GM21423 (cell line): ENCODE data around the gene RALGAPB.

Experiments
- ATAC-seq: cut with Tn5 transposase; IDR thresholded peaks from one replicate; pipeline ENCODE4 v1.9.1; 2021; ENCODE audit warnings: mild to moderate bottlenecking, moderate library complexity; ENCODE audit not compliant: unreplicated experiment

The RALGAPB gene

DNA sequence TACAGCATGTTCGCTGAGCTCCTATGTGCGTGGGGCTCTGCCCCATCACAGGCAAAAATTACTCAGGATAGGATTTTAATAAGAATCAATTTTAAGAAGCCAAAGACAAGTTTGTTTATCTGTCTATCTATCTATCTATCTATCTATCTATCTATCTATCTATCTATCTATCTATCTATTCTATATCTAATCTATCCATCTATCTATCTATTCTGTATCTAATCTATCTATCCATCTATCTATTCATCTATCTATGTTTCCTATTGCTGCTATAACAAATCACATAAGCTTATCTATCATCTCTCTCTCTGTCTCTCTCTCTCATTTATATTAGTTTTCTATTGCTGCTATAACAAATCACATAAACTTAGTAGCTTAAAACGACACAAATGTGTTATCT, 130.6 kb downstream of the RALGAPB start:
- ATAC-seq, result no peak

DNA sequence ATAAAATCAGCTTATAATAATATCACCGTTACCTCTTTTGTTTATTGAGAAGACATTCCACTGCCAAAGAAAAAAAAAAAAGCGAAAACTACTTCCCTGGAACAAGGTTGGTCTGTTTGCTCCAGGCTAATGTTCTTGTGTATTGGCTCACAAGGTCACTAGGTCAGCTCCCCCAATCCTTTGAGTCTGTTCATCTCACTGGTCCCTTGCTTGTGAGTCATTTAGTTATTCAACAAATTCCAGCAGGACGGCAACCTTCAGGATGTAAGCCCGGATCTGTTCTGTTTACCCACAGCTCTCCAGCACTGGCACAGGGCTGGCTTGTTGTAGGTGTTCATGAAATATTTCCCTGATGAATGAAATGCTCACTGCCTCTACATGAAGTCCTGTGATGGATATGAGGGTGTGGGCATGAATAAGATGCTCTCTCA, 132.2 kb downstream of the RALGAPB start:
- ATAC-seq, result no peak

DNA sequence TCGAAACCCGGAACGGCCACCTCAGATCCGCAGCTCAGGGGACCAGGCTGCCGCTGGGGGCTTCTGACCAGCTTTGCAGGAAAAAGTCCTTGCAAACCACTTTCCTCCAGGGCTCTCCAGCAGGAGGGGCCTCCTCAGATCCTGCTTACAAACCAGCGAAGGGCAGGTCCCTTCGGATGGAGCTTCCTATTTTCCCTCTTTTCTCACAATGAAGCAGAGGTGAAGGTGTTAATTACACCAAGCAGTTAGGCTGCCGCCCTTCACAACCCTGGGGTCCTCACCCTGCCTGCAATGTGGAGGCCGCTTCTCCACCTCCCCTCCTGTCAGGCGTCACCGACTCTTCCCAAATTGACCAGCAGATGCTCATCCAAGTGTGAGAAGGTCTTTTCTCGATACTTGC, 134.7 kb downstream of the RALGAPB start:
- ATAC-seq, result no peak

DNA sequence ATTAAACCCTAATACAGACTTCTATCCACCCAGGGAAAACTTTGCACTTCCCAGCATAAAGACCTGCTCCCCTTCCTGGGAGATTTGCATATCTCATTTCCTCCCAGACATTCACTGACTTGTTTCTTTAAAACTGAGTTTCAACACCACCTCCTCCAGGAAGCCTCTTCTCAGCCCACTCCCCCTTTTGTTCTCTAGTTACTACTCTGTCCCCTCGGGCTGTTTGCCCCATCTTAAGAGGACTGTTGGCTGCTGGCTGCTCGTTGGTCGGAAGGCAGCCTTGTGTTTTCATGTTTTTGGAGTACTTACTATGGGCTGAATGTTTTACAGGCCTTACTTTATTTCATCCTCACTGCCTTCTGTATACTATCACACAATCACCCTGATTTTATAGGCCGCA, 135.5 kb downstream of the RALGAPB start:
- ATAC-seq, result no peak

DNA sequence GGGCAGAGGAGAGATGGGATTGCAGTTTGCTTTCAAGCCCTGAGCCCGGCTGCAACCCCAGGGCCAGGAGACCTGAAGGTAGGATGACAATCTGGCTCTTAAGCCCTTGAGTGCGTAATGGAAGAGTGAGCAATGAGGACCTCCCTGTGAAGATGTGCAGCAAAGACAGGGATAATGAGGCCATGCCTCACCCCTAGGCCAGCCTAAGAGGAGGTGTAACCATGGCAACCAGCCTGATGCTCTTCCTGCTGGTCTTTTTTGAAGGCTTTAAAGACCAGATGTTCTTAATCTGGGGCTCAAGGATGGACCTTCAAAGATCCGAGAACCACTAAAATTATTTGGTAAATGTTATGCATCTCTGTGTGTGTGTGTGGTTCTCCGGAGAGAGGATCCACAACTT, 137.2 kb downstream of the RALGAPB start:
- ATAC-seq, result no peak

DNA sequence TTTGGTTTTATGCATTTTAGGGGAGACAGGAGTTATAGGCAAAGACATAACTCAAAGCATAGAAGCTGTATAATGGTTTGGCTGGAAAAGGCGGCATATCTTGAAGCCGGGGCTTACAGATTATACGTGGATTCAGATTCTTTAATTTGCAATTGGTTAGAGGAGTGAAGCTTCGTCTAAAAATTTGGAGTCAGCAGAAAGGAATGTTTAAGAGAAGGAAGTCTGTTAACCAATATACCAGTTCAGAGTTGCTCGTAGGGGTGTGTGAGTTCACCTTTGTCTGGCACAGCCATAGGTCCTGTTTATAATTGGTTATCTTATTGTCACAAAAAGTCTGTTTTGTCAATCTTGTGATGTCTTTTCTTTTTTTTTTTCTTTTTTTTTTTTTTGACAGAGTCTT, 137.9 kb downstream of the RALGAPB start:
- ATAC-seq, result no peak

DNA sequence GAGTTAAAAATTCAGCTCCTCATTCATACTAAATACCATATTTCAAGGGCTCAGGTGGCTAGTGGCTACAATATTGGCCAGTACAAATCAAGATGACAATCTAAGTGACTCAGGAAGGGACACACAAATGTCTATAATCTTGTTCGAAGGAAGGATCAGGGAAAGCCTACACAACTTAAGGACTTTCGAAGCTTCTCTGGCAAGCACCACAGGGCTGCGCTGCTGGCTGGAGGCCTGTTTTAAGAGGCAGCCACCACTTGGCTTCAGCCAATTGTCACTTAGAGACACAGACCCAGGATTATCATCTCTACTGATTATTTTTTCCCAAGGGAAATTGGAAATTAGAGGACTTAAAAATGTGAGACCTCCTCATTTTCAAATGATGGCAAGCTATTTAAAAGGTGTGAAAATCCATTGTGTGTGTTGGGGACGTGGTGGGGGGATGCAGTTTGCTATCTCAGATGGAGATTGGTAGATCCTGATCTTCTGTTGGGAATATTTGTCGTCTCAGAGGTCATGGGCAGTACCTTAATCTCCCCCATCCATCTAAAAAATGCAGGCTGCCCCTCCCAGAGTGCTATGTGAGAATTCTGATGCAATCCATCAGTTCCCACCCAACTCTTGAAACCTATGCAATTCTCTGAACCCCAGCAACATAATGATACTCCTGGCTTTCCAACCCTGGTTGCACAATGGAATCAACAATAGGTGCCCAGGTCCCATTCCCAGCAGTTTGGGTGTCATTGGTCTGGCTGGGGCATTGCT, 140.3 kb downstream of the RALGAPB start:
- no peak for ATAC-seq

DNA sequence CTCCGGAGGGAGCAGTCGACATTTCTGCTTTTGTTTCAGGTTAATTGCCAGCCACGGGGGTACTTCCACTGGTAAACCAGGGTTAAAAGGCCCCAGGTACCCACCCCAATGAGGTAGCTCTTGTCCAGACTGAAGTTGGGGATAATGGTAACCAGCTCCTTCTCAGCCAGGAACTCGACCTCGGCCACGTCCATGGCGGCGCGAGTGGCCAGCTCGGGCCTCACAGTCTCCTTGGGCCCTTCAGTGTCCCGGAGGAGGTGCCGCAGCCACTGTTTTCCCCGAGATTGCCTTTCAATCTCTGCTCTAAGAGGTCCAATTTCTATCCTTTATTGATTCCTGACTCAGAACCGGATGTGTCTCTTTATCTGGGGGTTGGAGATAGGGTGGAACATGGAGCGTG, 142.6 kb downstream of the RALGAPB start:
- ATAC-seq, result no peak

DNA sequence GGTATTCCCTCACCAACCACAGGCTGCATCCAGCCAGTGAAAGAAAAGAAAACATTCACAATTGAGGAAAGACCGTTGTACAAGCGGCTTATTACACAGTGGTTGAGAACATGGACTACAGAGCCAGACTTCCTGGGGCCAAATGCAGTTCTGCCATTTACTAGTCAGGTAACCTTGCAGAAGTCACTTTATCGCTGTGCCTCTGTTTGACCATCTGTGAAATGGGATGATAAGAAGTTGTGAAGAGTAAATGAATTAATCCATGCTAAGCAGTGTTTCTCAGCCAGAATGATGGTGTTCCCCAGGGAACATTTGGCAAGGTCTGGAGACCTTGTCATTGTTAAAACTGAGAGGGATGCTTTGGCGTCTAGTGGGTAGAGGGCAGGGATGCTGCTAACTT, 143.8 kb downstream of the RALGAPB start:
- ATAC-seq, result no peak

DNA sequence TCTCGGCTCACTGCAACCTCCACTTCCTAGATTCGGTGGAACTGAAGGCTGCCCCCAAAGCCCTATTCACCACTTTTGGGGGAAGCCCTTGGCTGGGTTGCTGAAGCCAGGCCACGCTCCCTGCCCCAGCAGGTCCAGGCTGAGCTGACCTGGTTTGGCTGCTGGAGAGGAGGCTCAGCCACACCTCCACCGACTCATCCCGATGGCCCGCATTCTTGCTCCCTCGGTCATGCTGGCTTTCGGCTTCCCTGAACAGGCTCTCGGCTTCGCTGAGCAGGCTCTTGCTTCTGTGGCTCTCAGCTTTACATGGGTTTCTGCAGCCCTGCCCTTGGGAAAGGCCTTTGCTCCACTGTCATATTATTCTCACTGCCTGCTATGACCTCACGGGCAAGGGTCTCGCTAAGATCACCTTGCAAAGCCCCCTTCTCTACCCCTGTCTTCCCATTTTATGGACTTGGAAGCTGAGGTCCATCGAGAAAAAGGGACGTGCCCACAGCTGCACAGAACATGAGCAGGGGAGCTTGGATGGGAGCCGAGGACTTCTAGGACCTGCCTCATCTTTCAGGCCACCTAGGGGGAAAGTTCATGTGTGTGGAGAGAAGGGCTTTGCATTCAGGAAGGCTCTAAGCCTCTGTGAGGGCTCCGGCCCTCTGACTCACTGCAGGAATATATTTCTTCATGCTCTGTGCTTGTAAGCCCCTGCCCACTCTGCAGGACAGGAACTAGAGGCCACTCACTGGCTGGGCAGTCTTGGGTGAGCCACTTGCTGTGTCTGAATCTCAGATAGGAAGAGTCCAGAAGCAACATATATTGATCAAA, 144.6 kb downstream of the RALGAPB start:
- no peak for ATAC-seq

DNA sequence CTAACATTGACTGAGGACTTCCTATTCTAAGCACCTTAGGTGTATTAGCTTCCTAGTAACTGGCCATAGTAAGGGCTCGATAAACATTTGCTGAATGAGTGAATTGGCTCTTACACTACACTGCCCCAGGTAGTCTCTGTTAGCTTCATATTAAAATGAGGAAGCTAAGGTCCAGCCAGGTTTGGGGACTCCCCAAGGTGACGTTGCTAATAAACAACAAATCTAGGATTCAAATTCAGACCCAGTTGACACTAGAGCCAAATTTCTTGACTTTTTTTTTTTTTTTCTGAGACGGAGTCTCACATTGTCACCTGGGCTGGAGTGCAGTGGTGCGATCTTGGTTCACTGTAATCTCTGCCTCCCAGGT, 145.2 kb downstream of the RALGAPB start:
- no peak for ATAC-seq

DNA sequence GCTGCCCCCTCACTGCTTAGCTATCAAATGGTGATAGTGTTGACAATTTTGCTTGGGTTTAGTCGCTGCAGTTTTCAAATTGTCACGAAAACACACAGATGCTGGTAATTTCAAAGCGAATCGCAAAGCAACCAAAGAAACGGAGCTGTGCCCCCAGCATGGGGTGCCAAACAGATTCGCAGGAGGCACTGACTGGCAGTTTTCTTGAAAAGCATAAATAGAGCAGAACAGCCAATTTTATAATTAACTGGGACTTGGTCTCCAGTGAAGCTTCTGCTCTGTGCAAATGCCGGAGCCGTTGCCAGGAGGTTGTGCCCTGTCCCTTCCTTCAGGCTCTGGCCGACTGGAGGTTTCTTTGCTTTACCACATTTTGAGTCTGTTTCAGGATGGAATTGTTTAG, 147.8 kb downstream of the RALGAPB start:
- ATAC-seq, result no peak

DNA sequence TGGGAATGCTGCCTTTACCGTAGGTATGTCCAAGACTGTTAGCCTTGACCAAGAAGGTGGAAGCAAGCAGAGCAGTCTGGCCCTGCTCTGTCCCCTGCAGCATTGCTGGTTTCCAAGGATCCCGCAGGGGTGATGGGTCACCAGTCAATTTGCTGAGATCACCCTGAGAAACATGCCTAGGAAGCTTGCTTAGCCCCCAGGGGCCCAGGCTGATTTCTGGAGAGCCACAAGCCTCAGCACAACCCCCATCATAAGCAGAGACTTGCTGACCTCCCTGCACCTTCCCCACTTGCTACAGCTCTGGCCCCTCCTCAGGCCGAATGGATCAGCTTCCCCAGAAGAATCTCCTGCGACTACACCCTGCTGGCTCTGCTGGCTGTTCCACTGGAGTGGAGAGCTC, 150.4 kb downstream of the RALGAPB start:
- ATAC-seq, result no peak

DNA sequence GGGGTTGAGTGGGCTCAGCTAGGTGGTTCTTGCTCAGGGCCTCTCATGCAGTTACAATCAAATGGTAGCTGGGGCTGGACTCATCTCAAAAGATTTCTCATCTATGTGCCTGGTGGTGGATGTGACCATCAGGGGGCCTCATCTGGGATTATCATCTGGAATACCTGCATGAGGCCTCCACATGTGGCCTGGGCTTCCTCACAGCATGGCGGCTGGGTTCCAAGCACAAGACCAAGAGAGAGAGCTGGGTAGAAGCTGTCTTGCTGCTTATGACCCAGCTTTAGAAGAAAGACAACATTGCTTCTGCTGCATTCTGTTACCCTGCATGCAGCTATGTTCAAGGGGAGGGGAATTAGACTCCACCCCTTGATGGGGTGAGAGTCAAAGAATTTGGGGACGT, 151.4 kb downstream of the RALGAPB start:
- ATAC-seq, result no peak

DNA sequence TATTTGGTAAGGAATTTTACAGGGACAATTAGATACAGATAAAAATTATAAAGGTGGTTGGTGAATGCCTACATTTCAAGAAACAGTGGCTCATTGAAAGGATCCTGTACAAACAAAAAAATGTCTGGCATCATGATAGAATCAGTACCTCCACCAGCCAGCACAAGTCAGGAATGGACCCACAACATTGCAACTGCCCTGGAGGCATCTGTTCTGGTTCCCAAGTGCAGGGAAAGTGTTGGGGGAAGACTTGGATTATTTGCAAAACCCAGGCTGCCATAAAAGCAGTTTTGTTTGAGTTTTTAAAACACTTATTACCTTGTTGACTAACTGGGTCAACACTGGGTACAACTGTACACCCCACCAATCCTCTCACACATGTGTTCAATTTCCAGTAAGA, 153.3 kb downstream of the RALGAPB start:
- ATAC-seq, result no peak

DNA sequence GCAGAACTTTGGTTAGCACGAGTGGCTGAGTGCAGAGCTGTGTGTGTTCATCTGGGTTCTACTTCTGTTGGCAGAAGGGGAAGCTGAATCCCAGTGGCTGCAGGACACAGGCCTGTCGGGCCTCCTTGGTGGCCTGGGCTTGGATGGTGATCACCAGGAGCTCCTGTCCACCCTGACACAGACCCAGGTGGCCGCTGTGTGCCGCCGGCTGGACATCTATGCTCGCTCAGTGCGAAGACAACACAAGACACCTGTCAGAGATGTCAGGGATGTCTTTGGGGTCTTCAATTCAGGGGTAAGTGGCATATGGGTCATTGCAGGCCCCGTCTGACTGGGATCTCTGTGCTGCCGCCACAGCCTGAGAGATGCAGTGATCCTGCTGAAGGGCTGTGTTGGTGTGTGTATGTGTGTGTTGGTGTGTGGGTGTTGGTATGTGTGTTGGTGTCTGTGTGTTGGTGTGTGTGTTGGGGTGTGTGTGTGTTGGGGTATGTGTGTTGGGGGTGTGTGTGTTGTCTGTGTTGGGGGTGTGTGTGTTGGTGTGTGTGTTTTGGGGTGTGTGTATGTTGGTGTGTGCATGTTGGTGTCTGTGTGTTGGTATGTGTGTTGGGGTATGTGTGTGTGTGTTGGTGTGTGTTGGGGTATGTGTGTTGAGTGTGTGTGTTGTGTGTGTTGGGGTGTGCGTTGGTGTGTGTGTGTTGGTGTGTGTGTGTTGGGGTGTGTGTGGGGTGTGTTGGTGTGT, 154.4 kb downstream of the RALGAPB start:
- no peak for ATAC-seq
